GM12865 (cell line): ENCODE results near the gene FAM168B.

Experiments used
- DNase-seq: peaks from one replicate; pipeline ENCODE4 v3.0.0; 2010; ENCODE audit warnings: low read depth
- H3K4me3 ChIP-seq: 2 replicates; pipeline ENCODE4 v1.5.1; 2011; ENCODE audit warnings: mild to moderate bottlenecking, low read depth, low read length, control low read depth
- TF ChIP-seq, protein P1 (sequence below): IDR thresholded peaks from 2 replicates; pipeline ENCODE4 v1.5.1; 2011; ENCODE audit warnings: low read length, control low read depth, low read depth, inconsistent platforms; ENCODE audit not compliant: insufficient read depth; ENCODE audit errors: missing control alignments

FAM168B gene

GRCh38 chr2:131033786-131034121 lies 59.5 kb downstream of the FAM168B start:
- TF ChIP-seq, protein P1, sequence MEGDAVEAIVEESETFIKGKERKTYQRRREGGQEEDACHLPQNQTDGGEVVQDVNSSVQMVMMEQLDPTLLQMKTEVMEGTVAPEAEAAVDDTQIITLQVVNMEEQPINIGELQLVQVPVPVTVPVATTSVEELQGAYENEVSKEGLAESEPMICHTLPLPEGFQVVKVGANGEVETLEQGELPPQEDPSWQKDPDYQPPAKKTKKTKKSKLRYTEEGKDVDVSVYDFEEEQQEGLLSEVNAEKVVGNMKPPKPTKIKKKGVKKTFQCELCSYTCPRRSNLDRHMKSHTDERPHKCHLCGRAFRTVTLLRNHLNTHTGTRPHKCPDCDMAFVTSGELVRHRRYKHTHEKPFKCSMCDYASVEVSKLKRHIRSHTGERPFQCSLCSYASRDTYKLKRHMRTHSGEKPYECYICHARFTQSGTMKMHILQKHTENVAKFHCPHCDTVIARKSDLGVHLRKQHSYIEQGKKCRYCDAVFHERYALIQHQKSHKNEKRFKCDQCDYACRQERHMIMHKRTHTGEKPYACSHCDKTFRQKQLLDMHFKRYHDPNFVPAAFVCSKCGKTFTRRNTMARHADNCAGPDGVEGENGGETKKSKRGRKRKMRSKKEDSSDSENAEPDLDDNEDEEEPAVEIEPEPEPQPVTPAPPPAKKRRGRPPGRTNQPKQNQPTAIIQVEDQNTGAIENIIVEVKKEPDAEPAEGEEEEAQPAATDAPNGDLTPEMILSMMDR = no peak
- H3K4me3 ChIP-seq = no peak overlapping the region
- DNase-seq = no peak

DNA sequence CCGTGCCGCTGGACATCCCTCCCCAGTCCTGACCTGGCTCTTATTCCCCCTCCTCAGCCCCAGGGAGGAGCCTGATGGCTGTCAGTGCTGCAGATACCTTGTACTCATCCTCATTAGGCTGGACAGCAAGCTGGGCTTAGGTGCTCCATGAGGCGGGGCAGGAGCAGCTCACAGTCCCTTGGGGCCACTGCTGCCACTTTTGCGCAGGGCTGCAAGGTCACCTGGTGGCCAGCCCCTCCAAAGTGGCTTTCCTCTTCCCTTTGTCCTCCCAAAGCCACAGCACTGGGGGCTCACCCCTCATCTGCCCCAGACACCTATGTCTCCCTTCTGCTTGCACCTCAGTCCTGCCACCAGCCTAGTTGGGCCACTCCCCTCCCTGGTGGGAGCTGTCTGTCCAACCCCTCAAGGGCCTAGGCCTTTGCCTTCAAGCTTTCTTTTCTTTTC lies 60.8 kb downstream of the FAM168B start:
- TF ChIP-seq, protein P1 = no peak
- DNase-seq = no peak
- H3K4me3 ChIP-seq = no peak overlapping the region

- DNase-seq = no peak
- TF ChIP-seq, protein P1 = no peak
- no peak overlapping the region for H3K4me3 ChIP-seq
Measured at GRCh38 chr2:131031875-131032274, 61.4 kb downstream of the FAM168B start.

- no peak for DNase-seq
- TF ChIP-seq, protein P1 = no peak
- no peak overlapping the region for H3K4me3 ChIP-seq
Measured at GRCh38 chr2:131031431-131031841, 61.8 kb downstream of the FAM168B start.

DNA sequence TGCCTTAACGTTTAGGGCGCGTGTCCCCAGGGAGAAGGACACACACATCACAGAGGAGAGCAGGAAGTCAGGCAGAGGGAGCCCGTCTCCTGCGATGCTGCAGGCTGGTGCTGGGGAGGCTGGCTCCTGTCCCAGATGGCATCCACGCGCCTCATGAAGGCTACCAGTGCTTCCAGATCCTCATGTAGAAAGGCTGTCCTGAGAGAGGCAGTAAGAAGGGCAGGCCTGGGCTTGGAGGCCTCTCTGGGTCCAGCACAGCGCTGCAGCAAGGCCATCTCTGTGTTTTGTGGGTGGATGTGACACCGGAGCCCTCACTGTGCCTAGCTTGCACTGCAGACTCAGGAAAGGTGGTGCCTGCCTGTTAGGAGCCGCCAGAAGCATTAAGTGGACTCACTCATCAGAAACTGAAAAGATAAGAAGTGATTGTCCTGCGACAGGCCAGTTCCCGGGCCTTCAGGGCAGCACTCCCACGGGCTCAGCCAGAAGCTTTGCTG lies 62.7 kb downstream of the FAM168B start:
- TF ChIP-seq, protein P1 = no peak
- H3K4me3 ChIP-seq = no peak overlapping the region
- DNase-seq = no peak

DNA sequence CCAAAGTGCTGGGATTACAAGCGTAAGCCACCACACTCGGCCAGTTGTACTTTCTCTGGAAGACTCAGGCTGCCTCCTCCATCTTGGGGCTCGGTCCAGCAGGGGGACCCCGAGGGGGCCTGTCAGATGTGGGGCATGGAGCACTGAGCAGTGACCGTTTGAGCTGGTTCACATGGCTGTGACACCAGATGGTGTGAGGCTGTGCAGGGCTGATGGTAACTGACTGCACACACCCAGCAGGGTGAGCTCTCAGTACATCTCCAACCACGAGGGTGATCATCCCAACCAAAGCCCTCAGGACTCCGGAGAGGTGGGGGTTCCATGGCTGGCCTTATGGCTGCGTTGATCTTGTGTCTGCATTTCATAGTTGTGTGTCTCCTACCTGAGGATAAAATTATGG lies 63.4 kb downstream of the FAM168B start:
- DNase-seq = no peak
- H3K4me3 ChIP-seq = no peak overlapping the region
- TF ChIP-seq, protein P1 = no peak
